HL-60 (cell line): Measurements from ENCODE around the gene IL22RA1.

Experiments used
- CTCF ChIP-seq: IDR thresholded peaks from one replicate; pipeline ENCODE4 v1.5.1; 2011; ENCODE audit warnings: low read length, control low read depth, inconsistent platforms; ENCODE audit not compliant: insufficient read depth
- GABPA ChIP-seq: IDR thresholded peaks from 2 replicates; pipeline ENCODE4 v1.6.1; 2012; ENCODE audit warnings: low read depth
- POLR2AphosphoS5 ChIP-seq: IDR thresholded peaks from 2 replicates; pipeline ENCODE4 v1.6.1; 2012; ENCODE audit warnings: low read depth
- REST ChIP-seq: IDR thresholded peaks from 2 replicates; pipeline ENCODE4 v1.6.1; 2012; ENCODE audit warnings: low read depth; ENCODE audit not compliant: insufficient replicate concordance

- TF ChIP-seq CTCF (no peak), POLR2AphosphoS5 (no peak), GABPA (no peak), REST (no peak)
These were observed 45.3 kb downstream of the IL22RA1 start for GRCh38 chr1:24097663-24098062.
